Right lobe of liver (tissue), 6 donors: Measurements from ENCODE around the gene GTF3C1. TPM values are rescaled to one million over a fixed set of nuclear protein-coding genes. Genes with fewer than 3 reads are reported as not detected.

Source experiments
- ATAC-seq, 4 donors: fragments of 200-7000 bp; cut with Tn5 transposase; one replicate each; pipeline ENCODE4 v1.9.1; 2020; ENCODE audit warnings: mild to moderate bottlenecking in 4 of 4, moderate library complexity in 4 of 4
- DNase-seq, 3 donors: peaks; one replicate each; pipeline ENCODE4 v3.0.0-alpha.2; 2020
- H3K27ac ChIP-seq, 3 donors: fragments of 200-600 bp; one replicate each; pipeline ENCODE4 v1.8.0; 2022
- H3K27me3 ChIP-seq, 2 donors: fragments of 200-600 bp; one replicate each; pipeline ENCODE4 v1.8.0; 2022
- H3K36me3 ChIP-seq, 4 donors: fragments of 200-600 bp; sonication (generic) in 1 of 4; one replicate each; pipeline versions ENCODE4 v1.5.1 to v1.8.0; 2017 to 2022; ENCODE audit warnings: control low read depth in 1 of 4
- H3K4me1 ChIP-seq, 4 donors: fragments of 200-600 bp; sonication (generic) in 1 of 4; one replicate each; pipeline versions ENCODE4 v1.5.1 to v1.8.0; 2017 to 2022; ENCODE audit warnings: control low read depth in 1 of 4
- H3K4me3 ChIP-seq, 3 donors: fragments of 200-600 bp; one replicate each; pipeline ENCODE4 v1.8.0; 2022
- H3K9me3 ChIP-seq, 4 donors: fragments of 200-600 bp; sonication (generic) in 1 of 4; one replicate each; pipeline versions ENCODE4 v1.5.1 to v1.8.0; 2017 to 2022; ENCODE audit warnings: control low read depth in 1 of 4
- POLR2A ChIP-seq: fragments of 450-650 bp; IDR thresholded peaks from one replicate; pipeline ENCODE4 v1.6.1; 2017; ENCODE audit warnings: antibody characterized with exemption, mild to moderate bottlenecking
- WGBS: methylation state at CpG from one replicate; pipeline ENCODE4 v1.1.6; 2018; ENCODE audit warnings: low coverage, low lambda C conversion rate; ENCODE audit not compliant: insufficient coverage; ENCODE audit errors: missing lambda C conversion rate; 5-methylcytosine and 5-hydroxymethylcytosine counted together
- intact Hi-C, 2 donors: fragments of 100-400 bp; cut with DNase I; formaldehyde crosslinking; loops; one replicate each; pipeline versions ENCODE4 v1.11.2 to v1.14.1; 2022
- total RNA-seq, 6 experiments: library from RNA; depleted of rRNA in 2 of 6; stranded (reverse); fragments of >200 nt in 2 of 6; fragmentation: NEBNext Ultra II Directional in 3 of 6; extraction: Animal tissue kit (Norgen Biotek cat#: 25700) in 3 of 6; gene quantifications; one replicate each; pipeline versions ENCODE4 v1.1.0 to v1.2.4, GENCODE V29; 2016 to 2023
- TF ChIP-seq, protein P1 (sequence below), 4 donors: fragments of 200-600 bp in 3 of 4; fragments of 450-650 bp in 1 of 4; IDR thresholded peaks; one replicate each; pipeline versions ENCODE4 v1.5.1 to v1.8.0; 2016 to 2022; ENCODE audit warnings: antibody characterized with exemption in 4 of 4, mild to moderate bottlenecking in 2 of 4
- donor health status: DM: no; HTN: yes; CAD: no.
- donor health status: DM: no; HTN: no; CAD: no.
- donor health status: DM: no; HTN: no; CAD: no.
- donor health status: DM: no; HTN: yes; CAD: no.
- donor health status: DM: no; HTN: yes; CAD: no.

GTF3C1 gene
- total RNA-seq, 6 experiments from 2014 or later: 25.3 to 53.3 (median 26.9) TPM

DNA sequence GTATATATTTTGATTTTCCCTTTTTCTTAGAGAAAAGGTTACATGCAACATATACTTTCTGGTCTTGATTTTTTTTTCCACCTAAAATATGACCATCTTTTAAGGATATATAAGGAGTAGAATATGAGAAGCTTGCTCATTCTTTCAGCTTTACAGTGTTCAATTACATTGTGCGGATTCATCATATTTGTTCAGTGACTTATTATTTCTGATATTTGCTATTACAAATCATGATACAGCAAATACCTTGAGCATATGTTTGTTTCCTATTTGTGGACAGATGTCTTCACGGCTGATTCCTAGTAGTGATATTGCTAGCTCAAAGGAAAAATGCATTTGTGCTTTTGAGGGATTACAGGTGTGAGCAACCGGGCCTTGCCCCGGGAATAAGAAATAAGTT, 18.4 kb upstream of the GTF3C1 start:
- TF ChIP-seq, protein P1, sequence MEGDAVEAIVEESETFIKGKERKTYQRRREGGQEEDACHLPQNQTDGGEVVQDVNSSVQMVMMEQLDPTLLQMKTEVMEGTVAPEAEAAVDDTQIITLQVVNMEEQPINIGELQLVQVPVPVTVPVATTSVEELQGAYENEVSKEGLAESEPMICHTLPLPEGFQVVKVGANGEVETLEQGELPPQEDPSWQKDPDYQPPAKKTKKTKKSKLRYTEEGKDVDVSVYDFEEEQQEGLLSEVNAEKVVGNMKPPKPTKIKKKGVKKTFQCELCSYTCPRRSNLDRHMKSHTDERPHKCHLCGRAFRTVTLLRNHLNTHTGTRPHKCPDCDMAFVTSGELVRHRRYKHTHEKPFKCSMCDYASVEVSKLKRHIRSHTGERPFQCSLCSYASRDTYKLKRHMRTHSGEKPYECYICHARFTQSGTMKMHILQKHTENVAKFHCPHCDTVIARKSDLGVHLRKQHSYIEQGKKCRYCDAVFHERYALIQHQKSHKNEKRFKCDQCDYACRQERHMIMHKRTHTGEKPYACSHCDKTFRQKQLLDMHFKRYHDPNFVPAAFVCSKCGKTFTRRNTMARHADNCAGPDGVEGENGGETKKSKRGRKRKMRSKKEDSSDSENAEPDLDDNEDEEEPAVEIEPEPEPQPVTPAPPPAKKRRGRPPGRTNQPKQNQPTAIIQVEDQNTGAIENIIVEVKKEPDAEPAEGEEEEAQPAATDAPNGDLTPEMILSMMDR (IDR thresholded peaks at IDR 0.05): no peak
- no peak for TF ChIP-seq POLR2A
- Histone ChIP-seq H3K27me3 (no peaks in the 10 kb centered on the region), H3K4me3 (no peak overlapping the region), H3K27ac (no peak overlapping the region), H3K4me1 (no peaks in the 10 kb centered on the region), H3K9me3 (no peaks in the 10 kb centered on the region), H3K36me3 (no peaks in the 10 kb centered on the region)
- intact Hi-C loops: no loop called here
- 91% methylated on average over 4 of the region's 4 CpGs for WGBS
- DNase-seq (no peak), ATAC-seq (no peak)

DNA sequence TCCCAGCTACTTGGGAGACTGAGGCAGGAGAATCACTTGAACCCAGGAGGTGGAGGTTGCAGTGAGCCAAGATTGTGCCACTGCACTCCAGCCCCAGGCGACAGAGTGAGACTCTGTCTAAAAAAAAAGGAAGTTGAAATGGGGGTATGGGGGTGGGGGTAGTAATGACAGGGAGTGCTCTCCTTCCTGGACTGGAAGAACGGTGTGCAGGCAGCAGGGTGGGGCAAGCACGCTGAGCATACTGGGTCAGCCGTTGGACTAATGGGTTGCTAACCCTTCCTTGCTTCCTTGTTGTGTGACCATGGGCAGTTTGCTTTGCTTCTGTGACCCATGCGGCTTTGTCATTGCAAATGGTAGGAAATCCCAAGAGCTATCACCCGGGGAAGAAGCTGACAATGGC, 16.7 kb upstream of the GTF3C1 start:
- Histone ChIP-seq H3K9me3 (no peaks in the 10 kb centered on the region), H3K27me3 (no peaks in the 10 kb centered on the region), H3K27ac (no peak overlapping the region), H3K4me1 (no peaks in the 10 kb centered on the region), H3K36me3 (no peaks in the 10 kb centered on the region), H3K4me3 (no peak overlapping the region)
- WGBS: 81% methylated on average over 6 of the region's 6 CpGs
- ATAC-seq: peak in 2 of 4 donors; percentile 29 to 34
- DNase-seq: no peak
- no peak for TF ChIP-seq POLR2A
- TF ChIP-seq, protein P1 (IDR thresholded peaks at IDR 0.05): no peak
- intact Hi-C loops: no loop called here

- Histone ChIP-seq H3K4me3 (no peak overlapping the region), H3K9me3 (no peaks in the 10 kb centered on the region), H3K4me1 (no peaks in the 10 kb centered on the region), H3K36me3 (no peaks in the 10 kb centered on the region), H3K27ac (no peak overlapping the region), H3K27me3 (no peaks in the 10 kb centered on the region)
- 81% methylated on average over 5 of the region's 5 CpGs for WGBS
- intact Hi-C loops: no loop called here
- TF ChIP-seq, protein P1 (IDR thresholded peaks at IDR 0.05): no peak
- no peak for TF ChIP-seq POLR2A
- DNase-seq (no peak), ATAC-seq (no peak)
Observed at GRCh38 chr16:27564224-27564623, 14.5 kb upstream of the GTF3C1 start.

GRCh38 chr16:27561216-27561615, 11.5 kb upstream of the GTF3C1 start:
- peak in 1 of 4 donors; percentile 22 for ATAC-seq
- Histone ChIP-seq H3K27ac (no peak overlapping the region), H3K36me3 (no peaks in the 10 kb centered on the region), H3K27me3 (no peaks in the 10 kb centered on the region), H3K4me3 (no peak overlapping the region), H3K4me1 (no peaks in the 10 kb centered on the region), H3K9me3 (no peaks in the 10 kb centered on the region)
- intact Hi-C loops: no loop called here
- no peak for DNase-seq
- TF ChIP-seq, protein P1 (IDR thresholded peaks at IDR 0.05): no peak
- TF ChIP-seq POLR2A: no peak
- WGBS: 76% methylated on average over 8 of the region's 8 CpGs

DNA sequence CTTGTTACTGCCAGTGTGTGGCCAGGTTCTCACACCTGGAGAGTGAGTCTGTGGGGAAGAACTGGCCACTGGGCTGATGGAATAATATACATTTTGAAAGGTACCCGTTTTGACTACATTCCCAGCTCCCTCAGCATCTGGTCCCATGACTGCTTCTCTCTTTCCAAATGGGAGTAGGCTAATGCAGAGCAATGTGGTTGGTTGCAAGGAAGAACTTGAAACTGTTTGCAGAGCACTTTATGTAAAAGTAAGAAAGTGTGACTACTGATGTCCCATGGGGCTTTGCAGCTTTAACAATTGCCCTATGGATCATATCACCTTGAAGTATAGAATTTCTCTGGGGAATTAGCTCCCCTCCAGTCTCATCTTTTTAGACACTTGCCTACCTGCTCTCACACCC, 9.2 kb upstream of the GTF3C1 start:
- H3K4me3 ChIP-seq: no peak overlapping the region
- H3K27ac ChIP-seq: no peak overlapping the region
- intact Hi-C loops: no loop called here
- no peaks in the 10 kb centered on the region for H3K9me3 ChIP-seq
- no CpG with 5 or more reads among the region's 1 CpG for WGBS
- TF ChIP-seq POLR2A: no peak
- TF ChIP-seq, protein P1 (IDR thresholded peaks at IDR 0.05): no peak
- no peak for ATAC-seq
- no peaks in the 10 kb centered on the region for H3K36me3 ChIP-seq
- DNase-seq: no peak
- no peaks in the 10 kb centered on the region for H3K4me1 ChIP-seq
- H3K27me3 ChIP-seq: no peaks in the 10 kb centered on the region
